Measurements from ENCODE around the gene TMEM186.

DNA sequence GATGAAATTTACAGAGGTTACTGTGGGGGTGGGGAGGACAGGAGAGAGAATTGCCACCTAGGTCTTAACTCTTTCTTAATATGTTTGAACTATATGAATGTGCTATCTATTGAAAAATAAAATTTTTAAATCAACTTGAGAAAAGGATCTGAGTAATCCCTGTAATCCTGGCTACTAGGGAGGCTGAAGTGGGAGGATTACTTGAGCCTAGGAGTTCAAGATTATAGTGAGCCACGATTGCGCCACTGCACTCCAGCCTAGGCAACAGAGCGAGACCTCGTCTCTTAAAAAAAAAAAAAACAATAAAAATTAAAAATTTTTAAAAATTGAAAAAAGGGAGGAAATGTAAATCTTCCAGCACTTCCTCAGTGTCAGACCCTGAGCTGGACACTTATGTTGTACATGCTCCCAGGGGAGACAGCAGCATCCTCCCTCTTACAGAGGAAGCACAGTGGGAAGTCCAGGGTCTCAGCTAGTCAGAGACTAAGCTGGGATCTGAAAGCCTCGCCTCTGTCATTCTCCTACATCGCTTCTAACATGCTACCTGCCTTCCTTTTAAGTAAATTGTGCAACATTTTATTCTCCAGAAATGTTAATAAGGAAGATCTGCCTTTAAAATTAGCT is 22.1 kb upstream of the TMEM186 start:
- no peak for TF ChIP-seq PATZ1 (CRISPR knock-in tag; IDR thresholded peaks at IDR 0.05; ENCODE audit: borderline replicate concordance)
- TF ChIP-seq, protein P1, sequence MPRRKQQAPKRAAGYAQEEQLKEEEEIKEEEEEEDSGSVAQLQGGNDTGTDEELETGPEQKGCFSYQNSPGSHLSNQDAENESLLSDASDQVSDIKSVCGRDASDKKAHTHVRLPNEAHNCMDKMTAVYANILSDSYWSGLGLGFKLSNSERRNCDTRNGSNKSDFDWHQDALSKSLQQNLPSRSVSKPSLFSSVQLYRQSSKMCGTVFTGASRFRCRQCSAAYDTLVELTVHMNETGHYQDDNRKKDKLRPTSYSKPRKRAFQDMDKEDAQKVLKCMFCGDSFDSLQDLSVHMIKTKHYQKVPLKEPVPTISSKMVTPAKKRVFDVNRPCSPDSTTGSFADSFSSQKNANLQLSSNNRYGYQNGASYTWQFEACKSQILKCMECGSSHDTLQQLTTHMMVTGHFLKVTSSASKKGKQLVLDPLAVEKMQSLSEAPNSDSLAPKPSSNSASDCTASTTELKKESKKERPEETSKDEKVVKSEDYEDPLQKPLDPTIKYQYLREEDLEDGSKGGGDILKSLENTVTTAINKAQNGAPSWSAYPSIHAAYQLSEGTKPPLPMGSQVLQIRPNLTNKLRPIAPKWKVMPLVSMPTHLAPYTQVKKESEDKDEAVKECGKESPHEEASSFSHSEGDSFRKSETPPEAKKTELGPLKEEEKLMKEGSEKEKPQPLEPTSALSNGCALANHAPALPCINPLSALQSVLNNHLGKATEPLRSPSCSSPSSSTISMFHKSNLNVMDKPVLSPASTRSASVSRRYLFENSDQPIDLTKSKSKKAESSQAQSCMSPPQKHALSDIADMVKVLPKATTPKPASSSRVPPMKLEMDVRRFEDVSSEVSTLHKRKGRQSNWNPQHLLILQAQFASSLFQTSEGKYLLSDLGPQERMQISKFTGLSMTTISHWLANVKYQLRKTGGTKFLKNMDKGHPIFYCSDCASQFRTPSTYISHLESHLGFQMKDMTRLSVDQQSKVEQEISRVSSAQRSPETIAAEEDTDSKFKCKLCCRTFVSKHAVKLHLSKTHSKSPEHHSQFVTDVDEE (CRISPR knock-in tag; IDR thresholded peaks at IDR 0.05): no peak

Data from SK-N-SH treated with all-trans-retinoic acid at 6 μM for 48 hours (cell line).